ENCODE data around the gene WRAP73. TPM values are rescaled to one million over a fixed set of nuclear protein-coding genes. Genes with fewer than 3 reads are reported as not detected.
A peak's percentile ranks its signal among the peaks of the same experiment; 100 is the strongest.

The WRAP73 gene
- total and polyA plus RNA-seq, 8 donors = 0.89 to 55.4 (median 12.6) TPM

DNA sequence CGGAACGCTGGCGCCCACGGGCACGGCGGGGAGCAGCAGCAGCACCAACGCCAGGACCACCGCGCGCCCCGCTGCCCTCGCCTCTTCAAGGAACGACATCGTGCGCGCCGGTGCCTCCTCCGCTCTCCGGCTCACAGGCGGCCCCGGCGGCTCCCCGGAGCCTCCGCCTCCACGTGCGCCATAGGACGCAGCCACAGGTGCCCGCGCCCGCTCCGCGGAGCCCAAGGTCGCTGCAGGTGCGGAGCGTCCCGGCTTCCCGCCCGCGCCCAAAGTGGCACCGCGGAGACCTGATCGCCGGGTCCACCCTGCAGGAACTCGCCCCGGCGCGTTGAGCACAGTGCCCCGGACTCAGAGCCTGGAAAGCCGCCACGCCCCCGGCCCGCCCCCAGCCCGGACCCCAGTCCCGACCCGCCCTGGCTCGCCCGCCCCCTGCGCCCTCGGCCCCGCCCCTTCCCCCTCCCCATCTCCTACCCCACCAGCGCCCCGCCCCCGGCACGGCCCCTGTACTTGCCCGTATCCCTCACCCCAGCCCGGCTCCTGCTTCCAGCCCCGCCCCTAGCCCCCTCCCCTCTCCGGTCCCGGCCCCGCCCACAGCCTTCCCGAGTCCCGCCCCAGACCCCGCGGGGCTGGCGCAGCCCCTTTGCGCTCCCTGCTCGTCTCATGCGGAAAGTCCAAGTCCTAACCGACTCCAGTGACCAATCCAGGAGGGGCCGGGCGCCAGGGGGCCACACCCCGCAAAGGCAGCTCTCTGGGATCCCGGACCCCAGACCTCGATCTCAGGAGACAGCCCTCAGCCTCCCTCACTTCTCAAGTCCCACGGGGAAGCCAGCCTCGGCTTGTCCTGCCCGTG lies 38.5 kb downstream of the WRAP73 start, which contains the start of gene MEGF6:
Gene MEGF6, minus strand, starts transcription at position 339 of the 850 bp plus-strand sequence. Its CDS starts 240 bp downstream, at position 99.
- Histone ChIP-seq H3K4me1 (peaks cover 21 to 27% (median 24%) of the 10 kb centered on the region in 4 donors), H3K36me3 (no peaks in the 10 kb centered on the region), H3K27me3 (peaks cover 3 to 67% (median 41%) of the 10 kb centered on the region in 3 donors), H3K27ac (no peak within 1 kb of the TSS), H3K4me3 (peak within 1 kb of the TSS; percentile 41 to 58 (median 50)), H3K9me3 (no peaks in the 10 kb centered on the region)
- peak; percentile 73 to 93 for DNase-seq
- intact Hi-C loops (cut with DNase I; ENCODE audit: low total_unique reads) = no loop called here
- TF ChIP-seq POLR2A (IDR thresholded peaks at IDR 0.05) (no peak), EP300 (IDR thresholded peaks at IDR 0.05) (no peak), POLR2AphosphoS5 (IDR thresholded peaks at IDR 0.05) (no peak)
- TF ChIP-seq, protein P1, sequence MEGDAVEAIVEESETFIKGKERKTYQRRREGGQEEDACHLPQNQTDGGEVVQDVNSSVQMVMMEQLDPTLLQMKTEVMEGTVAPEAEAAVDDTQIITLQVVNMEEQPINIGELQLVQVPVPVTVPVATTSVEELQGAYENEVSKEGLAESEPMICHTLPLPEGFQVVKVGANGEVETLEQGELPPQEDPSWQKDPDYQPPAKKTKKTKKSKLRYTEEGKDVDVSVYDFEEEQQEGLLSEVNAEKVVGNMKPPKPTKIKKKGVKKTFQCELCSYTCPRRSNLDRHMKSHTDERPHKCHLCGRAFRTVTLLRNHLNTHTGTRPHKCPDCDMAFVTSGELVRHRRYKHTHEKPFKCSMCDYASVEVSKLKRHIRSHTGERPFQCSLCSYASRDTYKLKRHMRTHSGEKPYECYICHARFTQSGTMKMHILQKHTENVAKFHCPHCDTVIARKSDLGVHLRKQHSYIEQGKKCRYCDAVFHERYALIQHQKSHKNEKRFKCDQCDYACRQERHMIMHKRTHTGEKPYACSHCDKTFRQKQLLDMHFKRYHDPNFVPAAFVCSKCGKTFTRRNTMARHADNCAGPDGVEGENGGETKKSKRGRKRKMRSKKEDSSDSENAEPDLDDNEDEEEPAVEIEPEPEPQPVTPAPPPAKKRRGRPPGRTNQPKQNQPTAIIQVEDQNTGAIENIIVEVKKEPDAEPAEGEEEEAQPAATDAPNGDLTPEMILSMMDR (IDR thresholded peaks at IDR 0.05) = no peak
- WGBS, 5 donors = 0 to 2% (median 1%) methylated on average over 5 to 86 of the region's 87 CpGs

GRCh38 chr1:3610527-3611169 lies 39.3 kb downstream of the WRAP73 start:
- H3K4me1 ChIP-seq = peaks cover 21 to 27% (median 24%) of the 10 kb centered on the region in 4 donors
- intact Hi-C loops (cut with DNase I; ENCODE audit: low total_unique reads) = no loop called here
- no peak overlapping the region for H3K27ac ChIP-seq
- H3K9me3 ChIP-seq = no peaks in the 10 kb centered on the region
- WGBS, 5 donors = 2 to 5% (median 4%) methylated on average over 22 to 27 of the region's 27 CpGs
- peak in 1 of 2 donors; percentile 79 for DNase-seq
- peaks cover 3 to 74% (median 41%) of the 10 kb centered on the region in 3 donors for H3K27me3 ChIP-seq
- H3K36me3 ChIP-seq = no peaks in the 10 kb centered on the region
- no peak for TF ChIP-seq POLR2A (IDR thresholded peaks at IDR 0.05)
- peak overlapping the region; percentile 41 to 58 (median 50) for H3K4me3 ChIP-seq

DNA sequence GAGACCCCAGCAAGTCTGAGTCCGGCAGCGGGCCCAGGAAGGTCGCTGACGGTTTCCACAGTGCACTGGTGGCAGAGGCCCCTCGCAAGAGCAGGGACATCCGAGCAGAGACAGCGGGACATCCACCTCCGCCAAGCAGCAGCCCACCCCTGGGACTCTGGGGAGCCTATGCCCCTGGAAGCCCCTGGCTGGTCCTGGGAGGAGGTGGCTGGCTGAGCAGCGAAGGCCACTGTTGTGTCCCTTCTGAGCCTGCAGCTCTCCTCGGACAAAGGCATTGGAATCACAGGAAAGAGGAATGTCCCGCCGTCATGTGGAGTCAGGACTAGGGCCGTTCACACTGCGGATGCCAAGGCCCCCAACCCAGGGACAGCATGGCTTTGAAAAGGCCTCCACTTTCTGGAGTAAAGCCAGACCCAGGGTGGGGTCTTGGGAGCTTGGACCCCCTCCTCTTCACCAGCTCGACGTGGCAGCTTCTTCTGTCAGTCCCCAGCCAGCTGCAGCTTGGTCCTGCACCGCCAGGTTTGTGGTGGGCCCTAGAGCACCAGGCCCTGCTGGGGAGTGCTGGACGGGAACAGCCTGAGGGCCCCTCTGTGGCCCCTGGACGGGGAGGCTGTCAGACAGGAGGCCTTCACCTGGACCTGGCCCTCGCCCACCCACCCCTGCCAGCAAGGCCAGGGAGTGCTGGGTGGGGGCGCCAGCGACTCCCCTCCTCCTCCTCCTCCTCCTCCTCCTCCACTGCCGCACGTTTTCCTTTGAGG lies 40.0 kb downstream of the WRAP73 start:
- no peaks in the 10 kb centered on the region for H3K9me3 ChIP-seq
- H3K4me1 ChIP-seq = peaks cover 21 to 27% (median 24%) of the 10 kb centered on the region in 4 donors
- peak overlapping the region in 1 of 4 donors; percentile 58 for H3K4me3 ChIP-seq
- TF ChIP-seq POLR2A (IDR thresholded peaks at IDR 0.05) (no peak), EP300 (IDR thresholded peaks at IDR 0.05) (no peak), POLR2AphosphoS5 (IDR thresholded peaks at IDR 0.05) (no peak)
- TF ChIP-seq, protein P1 (IDR thresholded peaks at IDR 0.05) = no peak
- peaks cover 3 to 74% (median 41%) of the 10 kb centered on the region in 3 donors for H3K27me3 ChIP-seq
- intact Hi-C loops (cut with DNase I; ENCODE audit: low total_unique reads) = no loop called here
- no peak overlapping the region for H3K27ac ChIP-seq
- H3K36me3 ChIP-seq = no peaks in the 10 kb centered on the region
- DNase-seq = no peak
- 57 to 77% (median 64%) methylated on average over 13 to 24 of the region's 24 CpGs for WGBS, 5 donors

DNA sequence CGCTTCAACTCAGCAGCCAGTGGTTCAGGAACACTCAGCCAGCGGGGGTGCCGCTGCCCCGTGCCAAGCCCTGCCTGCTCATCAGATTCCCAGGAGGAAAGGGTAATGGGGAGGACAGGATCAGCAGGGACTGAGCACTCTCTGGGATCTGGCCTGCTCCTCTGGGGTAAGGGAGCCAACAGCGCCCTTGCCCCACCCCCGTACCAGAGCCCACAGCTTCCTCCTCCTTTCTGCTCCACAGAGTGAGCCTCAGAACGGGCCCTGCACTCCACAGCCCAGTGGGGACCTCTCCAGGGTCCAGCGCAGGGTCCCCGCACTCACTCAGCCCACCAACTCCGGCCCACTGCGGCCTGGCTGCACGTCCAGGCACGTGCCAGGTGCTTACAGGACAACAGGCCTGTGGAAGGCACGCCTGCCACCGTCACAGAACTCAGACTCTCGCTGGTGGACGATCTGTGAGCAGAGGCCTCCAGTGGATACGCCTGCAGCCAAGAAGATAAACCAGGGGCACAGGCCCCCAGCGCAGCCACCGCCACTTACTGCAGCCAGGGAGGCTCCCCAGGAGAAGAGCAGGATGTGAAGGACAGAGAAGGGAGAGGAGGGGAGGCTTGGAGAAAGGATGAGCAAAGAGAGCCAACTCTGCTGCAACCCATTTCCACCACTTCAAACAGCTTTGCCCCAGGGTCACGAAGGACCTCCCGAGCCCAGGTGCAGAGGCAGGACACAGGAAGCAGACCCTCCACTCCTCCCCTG lies 40.7 kb downstream of the WRAP73 start:
- Histone ChIP-seq H3K27ac (no peak overlapping the region), H3K4me3 (no peak overlapping the region), H3K4me1 (peaks cover 21 to 27% (median 24%) of the 10 kb centered on the region in 4 donors), H3K27me3 (peaks cover 3 to 75% (median 41%) of the 10 kb centered on the region in 3 donors), H3K9me3 (no peaks in the 10 kb centered on the region), H3K36me3 (no peaks in the 10 kb centered on the region)
- TF ChIP-seq POLR2A (IDR thresholded peaks at IDR 0.05) = no peak
- TF ChIP-seq, protein P1 (IDR thresholded peaks at IDR 0.05) = no peak
- TF ChIP-seq POLR2AphosphoS5 (IDR thresholded peaks at IDR 0.05) = no peak
- TF ChIP-seq EP300 (IDR thresholded peaks at IDR 0.05) = no peak
- DNase-seq = no peak
- WGBS, 5 donors = 73 to 84% (median 78%) methylated on average over 9 to 22 of the region's 22 CpGs
- intact Hi-C loops (cut with DNase I; ENCODE audit: low total_unique reads) = no loop called here

Data from stomach (tissue), 9 donors.